Right ventricle myocardium inferior (tissue), 1 donor: ENCODE results near the gene NEBL. TPM values are rescaled to one million over a fixed set of nuclear protein-coding genes. Genes with fewer than 3 reads are reported as not detected.
A peak's percentile ranks its signal among the peaks of the same experiment; 100 is the strongest.

ENCODE experiments used
- ATAC-seq: fragments of 200-7000 bp; cut with Tn5 transposase; one replicate; pipeline ENCODE4 v1.9.1; 2020; ENCODE audit warnings: mild to moderate bottlenecking, moderate library complexity
- DNase-seq: peaks from one replicate; pipeline ENCODE4 v3.0.0; 2021; ENCODE audit errors: missing footprints
- intact Hi-C: fragments of 100-400 bp; cut with DNase I; formaldehyde crosslinking; loops from one replicate; pipeline ENCODE4 v1.11.0; 2022
- total RNA-seq: library from RNA; stranded (reverse); fragmentation: NEBNext Ultra II Directional; extraction: Animal tissue kit (Norgen Biotek cat#: 25700); gene quantifications from one replicate; pipeline ENCODE4 v1.2.1, GENCODE V29; 2021
- donor health status: DM: no; HTN: yes; CAD: no; lungs with severe emphysema.

Gene NEBL
- total RNA-seq, 1 donor from 2014 or later, result 666 TPM

DNA sequence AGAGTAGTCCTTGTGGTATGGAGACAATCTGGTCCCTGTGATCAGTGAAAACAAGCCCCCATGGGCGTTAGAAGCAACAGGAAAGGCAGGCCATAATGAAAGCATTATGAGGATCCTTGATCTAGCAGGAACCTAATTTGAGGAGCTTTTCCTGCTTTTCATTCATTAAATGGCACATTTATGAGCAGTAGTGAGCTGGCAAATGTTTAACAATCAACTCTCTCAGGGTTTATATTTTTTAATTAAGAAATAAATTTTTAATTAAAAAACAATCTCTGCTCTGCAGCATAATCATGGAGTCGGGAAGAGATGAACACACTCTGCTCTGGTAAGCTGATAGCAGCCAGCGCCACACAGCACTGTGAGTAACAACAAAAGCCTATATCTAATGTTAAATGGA is 11.3 kb upstream of the NEBL start:
- DNase-seq (no peak), ATAC-seq (no peak)
- intact Hi-C loops, result no loop called here

DNA sequence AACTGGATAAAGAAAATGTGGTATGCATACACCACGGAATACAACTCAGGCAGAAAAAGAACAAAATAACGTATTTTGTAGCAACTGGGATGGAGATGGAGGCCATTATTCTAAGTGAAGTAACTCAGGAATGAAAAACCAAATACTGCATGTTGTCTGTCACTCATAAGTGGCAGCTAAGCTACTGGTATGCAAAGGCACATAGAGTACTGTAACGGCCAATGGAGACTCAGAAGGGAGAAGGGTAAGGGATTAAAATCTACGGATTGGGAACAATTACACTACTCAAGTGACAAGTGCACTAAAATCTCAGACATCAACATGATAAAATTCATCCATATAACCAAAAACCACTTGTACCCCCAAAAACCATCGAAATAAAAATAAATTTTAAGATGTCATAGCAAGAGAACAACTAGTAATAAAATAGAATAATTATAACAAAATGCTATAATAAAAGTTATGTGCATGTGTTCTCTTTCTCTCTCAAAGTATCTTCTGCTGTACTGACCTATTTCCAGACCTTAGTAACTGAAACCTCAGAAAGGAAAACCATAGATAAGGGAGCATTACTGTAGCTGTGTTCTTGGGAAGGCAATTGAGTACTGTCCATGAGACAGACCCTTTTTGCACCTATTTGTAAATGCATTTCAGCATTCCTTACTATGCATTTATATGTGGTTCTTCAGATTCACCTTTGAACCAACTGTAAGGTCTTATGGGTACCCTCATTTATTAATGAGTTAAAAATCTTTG is 6.7 kb upstream of the NEBL start:
- ATAC-seq, result no peak
- intact Hi-C loops, result no loop called here
- no peak for DNase-seq

DNA sequence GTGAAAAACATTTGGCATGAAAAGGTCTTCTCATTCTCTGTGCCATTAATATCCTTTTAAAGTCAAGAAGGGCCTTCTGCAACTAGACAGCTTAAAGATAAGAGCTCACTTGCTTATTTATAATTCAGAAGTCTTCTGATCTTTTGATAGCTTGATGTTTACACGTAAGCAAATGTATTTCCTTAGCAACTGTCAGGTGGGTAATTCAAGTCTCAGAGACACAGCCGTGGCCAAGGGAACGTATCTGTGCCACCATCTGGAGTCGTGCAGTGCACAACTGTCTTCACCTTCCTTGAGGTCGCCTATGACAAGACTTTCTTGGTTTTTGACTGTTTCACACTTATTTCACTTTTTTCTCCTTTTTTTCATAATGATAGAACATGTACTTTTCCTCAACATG is 4.0 kb upstream of the NEBL start:
- ATAC-seq, result no peak
- intact Hi-C loops, result no loop called here
- no peak for DNase-seq

DNA sequence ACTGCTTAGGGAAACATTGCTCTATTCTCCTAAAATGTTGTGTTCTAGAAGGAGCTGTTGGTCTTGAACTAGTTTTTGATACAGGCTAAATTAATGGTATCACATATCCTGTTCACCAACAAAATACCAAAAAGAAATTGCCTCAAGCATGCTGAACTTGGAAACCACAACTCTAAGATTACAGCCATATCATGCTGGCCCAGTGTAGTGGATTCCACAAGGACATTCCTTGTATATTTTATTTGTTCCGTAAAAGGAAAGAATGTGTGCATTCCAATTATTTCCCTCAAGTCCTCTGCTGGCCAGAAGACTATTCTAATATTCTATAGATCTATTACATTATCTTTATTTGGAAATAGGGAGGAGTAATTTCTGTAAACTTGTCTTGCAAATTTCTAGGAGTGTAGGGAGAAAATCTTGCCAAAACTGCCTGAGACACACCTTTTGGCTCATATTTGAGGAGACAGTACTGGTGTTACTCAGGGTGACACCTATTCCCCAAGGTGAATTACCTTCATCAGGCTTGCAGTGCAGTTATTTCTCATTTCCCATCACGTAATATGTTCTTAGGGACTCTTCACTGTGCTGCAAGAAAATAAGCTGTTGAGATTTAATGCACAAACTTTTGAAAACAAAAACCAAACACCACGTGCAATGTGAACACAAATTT is 1.9 kb upstream of the NEBL start:
- intact Hi-C loops, result loop anchor here (10.0 kb wide), 1 partner anchor 626 kb away; the partner anchor contains the start of gene SKIDA1
- no peak for DNase-seq

DNA sequence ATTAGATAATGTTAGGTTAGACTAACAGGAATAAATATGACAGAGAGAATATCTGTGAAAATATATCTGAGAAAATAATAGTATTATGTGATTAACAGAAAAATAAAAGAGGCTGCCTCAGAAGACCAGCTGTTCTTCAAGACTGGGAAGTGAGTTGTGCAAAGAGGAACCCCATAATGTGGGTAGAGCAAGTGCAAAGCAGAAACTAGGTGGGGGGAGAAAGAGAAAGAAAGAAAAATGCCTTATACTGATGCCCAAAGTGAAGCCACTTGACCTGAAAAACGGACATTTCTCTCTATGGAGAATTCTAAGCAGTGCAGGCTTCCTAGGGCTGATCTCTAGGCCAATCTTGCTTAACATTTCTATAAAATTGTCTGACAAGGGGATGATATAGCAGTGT is 3.8 kb downstream of the NEBL start:
- intact Hi-C loops, result loop anchor here (5.0 to 10.0 kb wide), 2 partner anchors 104 to 632 kb away; partner anchors contain the start of gene SKIDA1
- DNase-seq (no peak), ATAC-seq (no peak)

More for the DNA sequence above, 1.9 kb upstream of the NEBL start:
- no peak for ATAC-seq

DNA sequence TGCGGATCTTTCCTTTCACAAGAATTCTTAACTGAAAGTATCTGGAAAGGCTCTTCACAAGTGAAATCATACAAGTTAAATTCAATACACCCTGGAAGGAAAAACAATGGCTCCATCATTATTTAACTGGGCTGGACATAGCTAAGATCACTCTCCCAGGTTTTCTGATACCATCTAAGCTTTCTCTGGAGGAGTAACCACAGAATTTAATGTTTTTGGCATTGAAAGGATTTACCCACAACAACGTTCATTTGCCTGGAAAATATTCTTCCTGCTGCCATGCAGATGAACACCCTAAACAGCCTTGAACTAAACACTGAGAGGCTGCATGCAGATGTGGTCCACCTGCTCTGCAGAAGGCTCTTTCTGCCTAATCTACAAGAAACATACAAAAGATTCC is 4.3 kb downstream of the NEBL start:
- intact Hi-C loops, result loop anchor here (5.0 to 10.0 kb wide), 2 partner anchors 105 to 632 kb away; partner anchors contain the start of gene SKIDA1
- ATAC-seq (no peak), DNase-seq (no peak)

DNA sequence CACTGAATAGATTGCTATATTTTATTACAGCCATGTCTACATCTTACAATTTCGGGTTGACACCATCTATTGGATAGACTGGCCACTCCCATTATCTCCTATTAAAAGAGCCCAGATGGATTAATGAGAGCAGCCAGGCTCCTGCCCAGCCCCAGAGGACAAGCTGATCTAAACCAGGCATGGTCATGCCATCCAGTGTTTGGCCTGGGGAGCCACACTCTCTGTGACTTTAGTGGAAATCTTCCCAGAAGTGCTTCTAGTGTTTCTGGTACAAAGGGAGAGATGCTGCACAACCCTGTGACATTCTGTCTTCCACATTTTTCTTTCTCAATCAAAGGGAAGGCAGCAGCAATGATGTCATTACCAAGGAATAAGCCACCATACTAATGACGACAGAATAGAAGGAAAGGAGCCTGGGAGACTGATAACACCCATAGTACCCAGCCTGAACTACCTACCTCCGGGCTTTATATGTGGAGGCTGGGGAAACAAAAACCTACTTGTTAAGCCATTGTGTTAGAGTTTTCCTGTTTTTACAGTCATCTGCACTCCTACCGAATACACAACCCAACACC is 5.0 kb downstream of the NEBL start:
- intact Hi-C loops, result loop anchor here (5.0 to 10.0 kb wide), 2 partner anchors 105 to 633 kb away; partner anchors contain the start of gene SKIDA1
- ATAC-seq (peak; percentile 83), DNase-seq (no peak)

DNA sequence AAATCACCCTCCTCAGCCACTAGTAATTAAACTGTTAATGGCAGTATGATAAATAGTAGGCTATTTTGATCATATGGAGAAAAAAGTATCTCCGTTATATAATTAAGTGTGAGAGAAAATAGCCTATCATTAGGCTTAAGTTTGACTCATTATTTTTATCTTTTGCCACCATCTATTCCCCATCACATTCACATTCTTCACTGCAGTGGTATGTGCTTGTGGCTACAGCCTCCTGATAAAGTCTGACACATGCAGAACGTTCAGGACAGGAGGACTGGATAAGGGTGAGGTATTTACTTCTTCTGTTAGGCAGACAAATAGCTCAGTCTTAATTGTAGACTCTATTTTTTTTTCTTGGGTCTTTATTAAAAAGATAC is 5.8 kb downstream of the NEBL start:
- intact Hi-C loops, result loop anchor here (5.0 to 10.0 kb wide), 2 partner anchors 106 to 633 kb away; partner anchors contain the start of gene SKIDA1
- ATAC-seq (peak; percentile 55), DNase-seq (no peak)

DNA sequence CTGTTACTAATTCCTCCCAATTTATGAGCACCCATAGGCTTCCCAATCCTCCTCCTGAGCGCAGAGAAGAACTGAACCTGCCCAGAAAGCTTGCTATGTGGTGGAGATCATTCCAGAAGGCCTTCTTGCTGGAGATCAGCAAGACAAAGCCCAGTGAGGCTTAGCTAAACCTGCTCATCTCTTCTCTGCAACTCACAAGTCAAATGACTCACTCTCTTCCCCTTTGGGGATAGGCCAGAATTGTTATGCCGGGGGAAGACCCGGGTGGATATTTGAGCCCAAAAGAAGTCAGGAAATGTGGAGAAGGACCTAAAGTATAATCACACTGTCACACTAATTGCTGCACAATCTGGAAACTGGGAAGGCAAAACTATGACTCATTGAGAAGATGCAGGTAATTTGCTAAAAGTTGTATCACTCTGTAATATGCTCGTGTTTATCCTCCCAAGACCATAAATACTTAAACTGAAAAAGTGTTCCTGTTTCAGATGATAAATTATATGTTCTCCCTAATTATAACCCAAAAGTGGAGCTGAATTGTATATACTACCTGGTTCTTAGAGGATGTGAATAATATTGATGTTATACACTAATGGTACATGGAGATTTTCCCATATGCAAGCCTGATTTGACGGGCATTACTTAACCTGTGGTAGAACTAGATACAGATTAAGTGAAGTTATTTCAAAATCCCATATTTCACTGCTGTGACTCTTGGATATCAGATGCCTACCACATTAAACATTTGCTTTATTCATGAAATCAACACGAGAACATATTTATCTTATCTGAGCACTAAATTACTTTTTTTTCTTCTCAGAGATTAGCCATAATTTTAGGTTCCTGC is 6.4 kb downstream of the NEBL start:
- ATAC-seq (no peak), DNase-seq (no peak)
- intact Hi-C loops, result loop anchor here (5.0 to 10.0 kb wide), 2 partner anchors 107 to 634 kb away; partner anchors contain the start of gene SKIDA1

DNA sequence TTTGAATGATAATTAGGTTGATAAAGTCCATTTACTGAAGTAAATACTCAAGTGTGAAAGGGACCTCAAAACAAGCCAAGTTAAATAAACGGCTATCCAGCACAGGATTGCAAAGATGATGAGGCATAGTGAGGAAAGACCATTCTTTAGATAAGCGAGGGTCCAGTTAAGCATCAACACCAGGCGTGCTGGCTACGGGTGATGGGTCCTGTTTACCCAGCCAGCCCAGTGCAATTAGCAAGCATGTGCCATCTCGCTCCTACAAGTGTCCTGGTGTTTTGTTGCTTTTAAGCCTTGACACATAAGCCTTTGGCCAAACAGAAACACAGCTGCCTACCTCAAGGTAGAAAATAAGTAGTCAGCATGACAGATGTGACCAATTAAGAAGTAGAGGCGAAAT is 7.1 kb downstream of the NEBL start:
- DNase-seq (no peak), ATAC-seq (no peak)
- intact Hi-C loops, result loop anchor here (5.0 to 10.0 kb wide), 2 partner anchors 107 to 635 kb away; partner anchors contain the start of gene SKIDA1

DNA sequence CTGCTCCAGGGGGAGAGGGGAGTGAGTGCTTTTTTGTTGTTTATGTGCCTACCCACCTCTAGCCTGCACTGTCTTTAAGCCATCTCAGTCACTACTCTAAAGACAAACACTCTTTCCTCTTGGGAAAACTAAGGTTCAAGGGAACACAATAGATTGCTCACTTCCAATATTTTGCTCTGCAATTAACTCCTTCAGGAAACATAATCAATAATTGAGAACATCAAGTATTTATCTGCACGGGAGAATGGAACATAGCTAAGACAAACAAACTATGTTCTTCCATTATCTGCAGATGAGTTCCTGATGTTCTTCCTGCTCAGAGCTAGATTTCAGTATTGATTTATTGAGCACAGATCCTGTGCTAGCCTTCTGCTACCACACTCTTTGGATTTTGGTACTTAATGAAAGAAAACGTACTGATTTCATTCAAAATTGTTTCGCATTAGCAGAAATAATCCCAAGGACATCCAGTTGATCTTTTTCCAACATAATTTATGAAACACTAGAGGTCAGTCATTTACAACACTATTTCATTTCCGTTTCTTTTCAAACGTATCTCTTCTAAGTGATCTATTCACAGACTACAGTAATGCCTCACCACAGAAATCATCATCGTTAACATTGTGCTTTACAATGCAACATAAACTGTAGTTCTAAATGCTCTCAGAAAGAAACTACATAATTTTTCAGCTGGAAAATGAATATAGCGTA is 8.3 kb downstream of the NEBL start:
- intact Hi-C loops, result loop anchor here (10.0 kb wide), 1 partner anchor 376 kb away; no protein-coding TSS in a partner anchor
- ATAC-seq (no peak), DNase-seq (no peak)

DNA sequence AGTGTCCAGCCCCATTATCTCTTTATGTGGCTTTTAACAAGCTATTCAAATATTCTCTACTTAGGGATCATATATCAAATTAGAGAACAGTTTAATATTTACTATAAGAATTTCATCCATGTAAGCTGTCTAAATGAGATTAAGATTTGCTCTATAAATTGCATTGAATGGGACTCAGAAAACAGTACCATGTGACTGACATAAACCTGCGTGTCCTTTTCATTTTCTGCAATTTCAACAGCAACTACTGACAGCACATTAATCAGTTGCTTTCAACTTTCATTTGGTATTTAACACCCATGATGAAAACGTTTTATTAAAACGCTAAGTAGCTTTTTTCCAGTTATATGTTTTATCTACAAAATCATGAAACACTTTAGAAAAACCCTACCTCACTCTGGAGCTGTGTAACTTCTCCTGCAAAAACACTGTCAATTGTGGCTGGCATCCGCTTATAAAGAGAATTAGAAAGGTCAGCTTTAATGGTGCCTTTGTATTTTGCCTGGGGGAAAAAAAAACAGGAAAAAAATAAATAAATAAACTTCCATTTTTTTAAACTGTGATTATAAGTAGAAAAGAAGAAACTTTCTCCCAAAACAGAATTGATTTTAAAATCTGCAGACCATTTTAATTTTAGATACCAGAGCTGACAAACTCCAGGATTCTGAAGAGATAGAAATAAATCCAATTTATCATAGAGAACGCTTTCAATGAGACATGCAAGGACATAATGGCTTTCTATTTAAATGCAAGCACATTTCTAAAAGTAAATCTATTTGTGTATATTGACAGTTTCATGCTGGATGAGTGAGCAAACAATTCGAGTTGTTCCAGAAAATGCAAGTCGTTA is 9.2 kb downstream of the NEBL start:
- DNase-seq (no peak), ATAC-seq (no peak)
- intact Hi-C loops, result loop anchor here (10.0 kb wide), 1 partner anchor 377 kb away; no protein-coding TSS in a partner anchor

DNA sequence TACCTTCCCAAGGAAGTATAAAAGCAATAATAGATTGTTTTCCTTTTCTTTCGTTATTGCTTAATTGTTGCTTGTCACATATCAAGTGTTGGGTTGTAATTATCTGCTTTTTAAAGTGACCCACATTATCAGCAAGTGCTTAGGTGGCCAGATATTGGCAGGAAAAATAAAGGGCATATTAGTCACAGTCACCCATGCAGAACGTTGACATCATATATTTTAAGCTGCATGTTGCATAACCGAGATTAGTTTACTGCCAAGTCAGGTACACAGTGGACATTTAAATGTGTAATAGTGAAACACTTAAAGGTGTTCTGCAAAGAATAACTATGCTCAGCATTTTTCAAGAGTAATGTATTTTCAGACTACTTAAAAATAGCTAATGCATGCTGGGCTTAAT is 11.4 kb downstream of the NEBL start:
- DNase-seq, result no peak
- intact Hi-C loops, result loop anchor here (10.0 kb wide), 1 partner anchor 379 kb away; no protein-coding TSS in a partner anchor
- ATAC-seq, result peak; percentile 75

DNA sequence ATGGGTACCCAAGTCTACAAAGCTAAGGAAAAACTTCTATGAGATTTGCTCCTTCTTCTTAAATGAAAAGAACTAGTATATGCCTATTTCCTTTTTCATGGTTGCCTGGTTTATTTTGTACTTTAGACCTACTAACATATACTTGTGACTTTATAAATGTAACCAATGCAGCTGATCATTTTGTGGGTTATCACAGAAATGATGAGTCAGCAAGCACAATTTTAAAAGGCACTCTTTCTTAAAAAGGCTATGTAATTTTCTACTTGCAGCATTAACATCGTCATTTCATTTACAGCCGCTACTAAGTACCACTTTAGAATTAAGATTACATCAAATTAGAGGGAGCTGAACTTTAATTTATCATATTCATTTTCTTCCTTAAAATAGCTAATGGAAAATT is 13.6 kb downstream of the NEBL start:
- intact Hi-C loops, result loop anchor here (10.0 kb wide), 1 partner anchor 381 kb away; no protein-coding TSS in a partner anchor
- ATAC-seq (no peak), DNase-seq (no peak)

DNA sequence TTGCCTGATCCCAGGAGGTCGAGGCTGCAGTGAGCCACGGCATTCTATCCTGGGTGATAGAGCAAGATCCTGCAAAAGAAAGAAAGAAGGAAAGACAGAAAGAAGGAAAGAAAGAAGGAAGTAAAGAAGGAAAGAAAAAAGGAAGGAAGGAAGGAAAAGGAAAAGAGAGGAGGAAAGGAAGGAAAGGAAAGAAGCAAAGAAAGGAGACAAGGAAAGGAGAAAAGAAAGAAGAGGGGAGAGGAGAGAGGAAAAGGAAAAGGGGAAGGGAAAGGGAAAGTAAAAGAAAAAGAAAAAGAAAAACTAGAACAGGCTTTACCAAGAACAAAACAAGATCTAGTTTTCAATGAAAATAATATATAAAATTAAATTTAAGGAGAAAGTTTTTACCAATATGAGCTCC is 15.0 kb downstream of the NEBL start:
- intact Hi-C loops, result loop anchor here (10.0 kb wide), 1 partner anchor 383 kb away; no protein-coding TSS in a partner anchor
- DNase-seq (no peak), ATAC-seq (no peak)

DNA sequence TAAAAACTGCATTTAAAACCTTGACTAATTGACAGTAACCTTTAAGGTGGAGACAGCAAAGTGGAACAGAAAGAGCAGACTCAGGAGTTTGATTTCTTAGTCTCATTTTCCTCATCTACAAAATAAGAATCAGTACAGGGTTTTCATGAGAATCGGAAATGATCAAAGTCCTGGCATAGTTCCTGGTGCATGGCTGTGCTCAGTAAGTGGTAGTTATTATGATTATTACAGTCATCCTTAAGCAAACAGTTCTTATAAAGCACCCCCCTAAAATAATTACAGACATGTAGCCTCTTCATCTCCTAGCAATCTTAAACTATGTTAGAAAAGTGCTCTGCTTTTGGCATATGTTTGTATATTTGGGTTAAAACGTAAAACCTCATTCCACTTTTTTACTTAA is 18.0 kb downstream of the NEBL start:
- DNase-seq (no peak), ATAC-seq (no peak)
- intact Hi-C loops, result no loop called here
